Calu3 (cell line): Measurements from ENCODE around the gene SLTM. TPM values are rescaled to one million over a fixed set of nuclear protein-coding genes. Genes with fewer than 3 reads are reported as not detected.

Experiments
- BruUV-seq: library from RNA; stranded (reverse); fragments of 400-500 nt; replicated peaks from 2 replicates; lab custom pipeline; 2021; lab: Mats Ljungman, UMichigan
- CTCF ChIA-PET: fragments of 300-600 bp; sonication (Branson Sonifier 250); formaldehyde crosslinking; loops from one replicate; lab custom pipeline; 2022; ENCODE audit warnings: antibody characterized with exemption; lab: Charles Lee
- DNase-seq: peaks from one replicate; pipeline ENCODE4 v3.0.0; 2022
- H3K27ac Mint-ChIP-seq: one replicate; pipeline ENCODE4 v1.8.0; 2022; ENCODE audit warnings: mixed read lengths; ENCODE audit not compliant: unreplicated experiment
- H3K27me3 Mint-ChIP-seq: one replicate; pipeline ENCODE4 v1.8.0; 2022; ENCODE audit warnings: mixed read lengths; ENCODE audit not compliant: unreplicated experiment
- H3K36me3 Mint-ChIP-seq: one replicate; pipeline ENCODE4 v1.8.0; 2022; ENCODE audit warnings: mild to moderate bottlenecking, moderate library complexity, mixed read lengths; ENCODE audit not compliant: insufficient read depth, unreplicated experiment
- H3K4me1 Mint-ChIP-seq: one replicate; pipeline ENCODE4 v1.8.0; 2022; ENCODE audit warnings: mild to moderate bottlenecking, low read depth, mixed read lengths; ENCODE audit not compliant: unreplicated experiment
- H3K4me3 Mint-ChIP-seq: one replicate; pipeline ENCODE4 v1.8.0; 2022; ENCODE audit warnings: mild to moderate bottlenecking, low read depth, moderate library complexity, mixed read lengths; ENCODE audit not compliant: unreplicated experiment
- H3K9me3 Mint-ChIP-seq: one replicate; pipeline ENCODE4 v1.8.0; 2022; ENCODE audit warnings: low read depth, mixed read lengths; ENCODE audit not compliant: unreplicated experiment
- CTCF ChIP-seq: fragments of 200-600 bp; IDR thresholded peaks from one replicate; pipeline ENCODE4 v1.8.0; 2022; ENCODE audit warnings: antibody characterized with exemption; ENCODE audit not compliant: unreplicated experiment
- intact Hi-C: fragments of 100-400 bp; cut with micrococcal nuclease; formaldehyde crosslinking; loops from one replicate; pipeline ENCODE4 v1.10.0; 2022; ENCODE audit not compliant: unreplicated experiment
- total RNA-seq: library from RNA; stranded (reverse); gene quantifications from 2 replicates; pipeline ENCODE4 v1.2.3, GENCODE V29; 2022

SLTM gene
- total RNA-seq, 1 experiment from 2014 or later = 135 TPM

GRCh38 chr15:58962136-58962535 lies 28.7 kb upstream of the SLTM start:
- no peak overlapping the region for H3K27ac Mint-ChIP-seq
- no peaks in the 10 kb centered on the region for H3K36me3 Mint-ChIP-seq
- CTCF ChIA-PET = no interaction called here
- peaks cover 20% of the 10 kb centered on the region for H3K4me1 Mint-ChIP-seq
- intact Hi-C loops = no loop called here
- no TSS peak for BruUV-seq
- no peak for DNase-seq
- H3K4me3 Mint-ChIP-seq = no peak overlapping the region
- H3K9me3 Mint-ChIP-seq = no peaks in the 10 kb centered on the region
- TF ChIP-seq CTCF = no peak
- H3K27me3 Mint-ChIP-seq = no peaks in the 10 kb centered on the region

GRCh38 chr15:58958811-58959210 lies 25.3 kb upstream of the SLTM start:
- Mint-ChIP-seq H3K4me3 (no peak overlapping the region), H3K9me3 (no peaks in the 10 kb centered on the region), H3K27ac (no peak overlapping the region), H3K4me1 (peaks cover 20% of the 10 kb centered on the region), H3K36me3 (no peaks in the 10 kb centered on the region), H3K27me3 (no peaks in the 10 kb centered on the region)
- intact Hi-C loops = no loop called here
- DNase-seq = no peak
- CTCF ChIA-PET = interaction anchor here (0.6 to 1.1 kb wide), 2 partner anchors 18 to 570 kb away, joined by 3 read pairs; no protein-coding TSS in a partner anchor
- BruUV-seq = no TSS peak
- no peak for TF ChIP-seq CTCF

GRCh38 chr15:58957101-58957973 lies 23.9 kb upstream of the SLTM start:
- CTCF ChIA-PET = interaction anchor here (0.8 kb wide), 1 partner anchor 13 kb away, joined by 3 read pairs; no protein-coding TSS in a partner anchor
- intact Hi-C loops = no loop called here
- H3K4me3 Mint-ChIP-seq = no peak overlapping the region
- TF ChIP-seq CTCF = peak; percentile 83
- peaks cover 19% of the 10 kb centered on the region for H3K4me1 Mint-ChIP-seq
- no peaks in the 10 kb centered on the region for H3K36me3 Mint-ChIP-seq
- no peak overlapping the region for H3K27ac Mint-ChIP-seq
- no peaks in the 10 kb centered on the region for H3K9me3 Mint-ChIP-seq
- peak; percentile 81 for DNase-seq
- H3K27me3 Mint-ChIP-seq = no peaks in the 10 kb centered on the region
- no TSS peak for BruUV-seq

GRCh38 chr15:58952751-58953150 lies 19.3 kb upstream of the SLTM start:
- Mint-ChIP-seq H3K36me3 (no peaks in the 10 kb centered on the region), H3K4me1 (peaks cover 18% of the 10 kb centered on the region), H3K4me3 (peak overlapping the region; percentile 20), H3K9me3 (no peaks in the 10 kb centered on the region), H3K27ac (peak overlapping the region; percentile 74), H3K27me3 (no peaks in the 10 kb centered on the region)
- BruUV-seq = no TSS peak
- CTCF ChIA-PET = interaction anchor here (1.0 to 1.9 kb wide), 2 partner anchors 11 to 576 kb away, joined by 4 to 7 read pairs; no protein-coding TSS in a partner anchor
- no peak for TF ChIP-seq CTCF
- intact Hi-C loops = no loop called here
- DNase-seq = no peak
